KMS-11 (cell line): Measurements from ENCODE around the gene TMEM59L.
A peak's percentile ranks its signal among the peaks of the same experiment; 100 is the strongest.

ENCODE experiments used
- H2AFZ ChIP-seq: fragments of 200-600 bp; sonication (generic); 2 replicates; pipeline ENCODE4 v1.6.1; 2016; ENCODE audit warnings: antibody characterized with exemption, mixed run types, low read depth
- H3K27ac ChIP-seq: fragments of 200-600 bp; sonication (generic); 2 replicates; pipeline ENCODE4 v1.6.1; 2016; ENCODE audit warnings: mild to moderate bottlenecking, mixed run types
- H3K27me3 ChIP-seq: fragments of 200-600 bp; sonication (generic); 2 replicates; pipeline ENCODE4 v1.6.1; 2017; ENCODE audit warnings: mild to moderate bottlenecking, low read depth, mixed run types, moderate library complexity; ENCODE audit not compliant: insufficient read depth
- H3K36me3 ChIP-seq: fragments of 200-600 bp; sonication (generic); 2 replicates; pipeline ENCODE4 v1.6.1; 2017; ENCODE audit warnings: mild to moderate bottlenecking, mixed run types; ENCODE audit not compliant: insufficient read depth
- H3K4me1 ChIP-seq: fragments of 200-600 bp; sonication (generic); 2 replicates; pipeline ENCODE4 v1.6.1; 2016; ENCODE audit warnings: mild to moderate bottlenecking, low read depth, mixed run types; ENCODE audit not compliant: poor library complexity, severe bottlenecking
- H3K4me2 ChIP-seq: fragments of 200-600 bp; sonication (generic); 2 replicates; pipeline ENCODE4 v1.7.0; 2016; ENCODE audit warnings: mild to moderate bottlenecking, mixed run types
- H3K4me3 ChIP-seq: fragments of 200-600 bp; sonication (generic); IDR thresholded peaks from 2 replicates; pipeline ENCODE4 v1.6.1; 2017; ENCODE audit warnings: low read depth, low read length, mixed read lengths; ENCODE audit not compliant: insufficient read depth
- H3K79me2 ChIP-seq: fragments of 200-600 bp; sonication (generic); 2 replicates; pipeline ENCODE4 v1.6.1; 2016; ENCODE audit warnings: low read depth, mixed run types; ENCODE audit not compliant: insufficient read depth
- H3K9ac ChIP-seq: fragments of 200-600 bp; sonication (generic); 2 replicates; pipeline ENCODE4 v1.6.1; 2016; ENCODE audit warnings: mild to moderate bottlenecking, mixed run types
- H4K20me1 ChIP-seq: fragments of 200-600 bp; sonication (generic); 2 replicates; pipeline ENCODE4 v1.6.1; 2016; ENCODE audit warnings: mild to moderate bottlenecking, mixed run types; ENCODE audit not compliant: insufficient read depth
- CTCF ChIP-seq: fragments of 200-600 bp; sonication (generic); conservative IDR thresholded peaks from 2 replicates; pipeline ENCODE4 v1.6.1; 2017; ENCODE audit warnings: low read depth, mild to moderate bottlenecking, antibody characterized with exemption, low read length, moderate library complexity, mixed read lengths

TMEM59L gene

GRCh38 chr19:18586306-18586705 lies 26.4 kb upstream of the TMEM59L start:
- peaks cover 14% of the 10 kb centered on the region for H3K4me1 ChIP-seq
- H3K27me3 ChIP-seq = no peaks in the 10 kb centered on the region
- peaks cover 10% of the 10 kb centered on the region for H3K79me2 ChIP-seq
- no peak overlapping the region for H3K4me2 ChIP-seq
- no peaks in the 10 kb centered on the region for H4K20me1 ChIP-seq
- H3K27ac ChIP-seq = no peak overlapping the region
- no peak overlapping the region for H2AFZ ChIP-seq
- H3K36me3 ChIP-seq = no peaks in the 10 kb centered on the region
- H3K9ac ChIP-seq = no peak overlapping the region
- no peak overlapping the region for H3K4me3 ChIP-seq
- TF ChIP-seq CTCF = no peak

GRCh38 chr19:18587561-18587960 lies 25.1 kb upstream of the TMEM59L start:
- Histone ChIP-seq H3K79me2 (peaks cover 10% of the 10 kb centered on the region), H4K20me1 (no peaks in the 10 kb centered on the region), H3K4me3 (no peak overlapping the region), H3K36me3 (no peaks in the 10 kb centered on the region), H3K4me1 (peaks cover 14% of the 10 kb centered on the region), H2AFZ (no peak overlapping the region), H3K9ac (peak overlapping the region; percentile 89; the same call in 1 of the 2 replicates), H3K27me3 (no peaks in the 10 kb centered on the region), H3K27ac (no peak overlapping the region), H3K4me2 (peak overlapping the region; percentile 62; the same call in 1 of the 2 replicates)
- TF ChIP-seq CTCF = no peak

- H3K4me2 ChIP-seq = peak overlapping the region; percentile 62; the same call in 1 of the 2 replicates
- H3K27ac ChIP-seq = peak overlapping the region; percentile 94
- H3K36me3 ChIP-seq = no peaks in the 10 kb centered on the region
- peaks cover 14% of the 10 kb centered on the region for H3K4me1 ChIP-seq
- no peak for TF ChIP-seq CTCF
- peak overlapping the region; percentile 89; the same call in 1 of the 2 replicates for H3K9ac ChIP-seq
- H3K4me3 ChIP-seq = no peak overlapping the region
- H3K79me2 ChIP-seq = peaks cover 10% of the 10 kb centered on the region
- no peaks in the 10 kb centered on the region for H3K27me3 ChIP-seq
- H2AFZ ChIP-seq = peak overlapping the region; percentile 79
- H4K20me1 ChIP-seq = no peaks in the 10 kb centered on the region
Measured at GRCh38 chr19:18587962-18588610, 24.6 kb upstream of the TMEM59L start.

GRCh38 chr19:18588611-18589379 lies 23.9 kb upstream of the TMEM59L start, which contains the start of gene REX1BD:
Gene REX1BD, plus strand, starts transcription at chr19:18588798. Its CDS starts 4 bp downstream, at chr19:18588802.
- Histone ChIP-seq H3K27me3 (no peaks in the 10 kb centered on the region), H4K20me1 (no peaks in the 10 kb centered on the region), H3K36me3 (no peaks in the 10 kb centered on the region), H3K4me3 (no peak within 1 kb of the TSS), H2AFZ (peak within 1 kb of the TSS; percentile 79), H3K4me1 (peaks cover 14% of the 10 kb centered on the region), H3K4me2 (peak within 1 kb of the TSS; percentile 99), H3K27ac (peak within 1 kb of the TSS; percentile 94), H3K9ac (peak within 1 kb of the TSS; percentile 89), H3K79me2 (peaks cover 10% of the 10 kb centered on the region)
- TF ChIP-seq CTCF = peak; percentile 82
